Panc1 (cell line): Measurements from ENCODE around the gene RNF149. TPM values are rescaled to one million over a fixed set of nuclear protein-coding genes. Genes with fewer than 3 reads are reported as not detected.

Experiments used
- ATAC-seq: fragments of 200-7000 bp; cut with Tn5 transposase; 2 replicates; pipeline ENCODE4 v1.9.1; 2020; ENCODE audit warnings: mild to moderate bottlenecking, moderate library complexity
- BruUV-seq: library from RNA; stranded (reverse); fragments of 400-500 nt; replicated peaks from 2 replicates; lab custom pipeline; 2021; lab: Mats Ljungman, UMichigan
- CTCF ChIA-PET: fragments of 300-600 bp; sonication (Branson Sonifier 250); formaldehyde crosslinking; loops from one replicate; lab custom pipeline; 2022; ENCODE audit warnings: antibody characterized with exemption; lab: Charles Lee
- POLR2A ChIA-PET: fragments of 300-600 bp; sonication (Branson Sonifier 250); formaldehyde crosslinking; loops from one replicate; lab custom pipeline; 2022; ENCODE audit warnings: antibody characterized with exemption; lab: Charles Lee
- DNase-seq: peaks from one replicate; pipeline ENCODE4 v3.0.0-alpha.2; 2010; ENCODE audit warnings: low read depth, low spot score
- H3K27ac ChIP-seq: 2 replicates; pipeline ENCODE4 v1.5.1; 2011; ENCODE audit warnings: mild to moderate bottlenecking, low read length, inconsistent platforms
- H3K27me3 ChIP-seq: fragments of 200-500 bp; sonication (Bioruptor generic); 2 replicates; pipeline ENCODE4 v1.6.0; 2014; ENCODE audit warnings: low read length, inconsistent platforms; ENCODE audit not compliant: control insufficient read depth, insufficient read depth
- H3K36me3 ChIP-seq: fragments of 200-500 bp; sonication (Bioruptor generic); 2 replicates; pipeline ENCODE4 v1.5.1; 2014; ENCODE audit warnings: inconsistent platforms, mild to moderate bottlenecking, low read length, moderate library complexity; ENCODE audit not compliant: control insufficient read depth, insufficient read depth
- H3K4me1 ChIP-seq: 2 replicates; pipeline ENCODE4 v1.5.1; 2011; ENCODE audit warnings: inconsistent platforms, mild to moderate bottlenecking, low read length, moderate library complexity; ENCODE audit not compliant: control insufficient read depth, insufficient read depth
- H3K4me3 ChIP-seq, 2 experiments: 2 replicates each; pipeline ENCODE4 v1.5.1; 2011 to 2012; ENCODE audit warnings: low read depth in 2 of 2, low read length in 2 of 2, mild to moderate bottlenecking in 2 of 2, inconsistent platforms in 1 of 2, moderate library complexity in 1 of 2
- H3K9me3 ChIP-seq: fragments of 200-500 bp; sonication (Bioruptor generic); 2 replicates; pipeline ENCODE4 v1.5.1; 2014; ENCODE audit warnings: low read depth, mild to moderate bottlenecking, inconsistent platforms, low read length, moderate library complexity; ENCODE audit not compliant: control insufficient read depth, insufficient read depth
- POLR2AphosphoS5 ChIP-seq: IDR thresholded peaks from 2 replicates; pipeline ENCODE4 v1.6.1; 2012; ENCODE audit warnings: mild to moderate bottlenecking, low read depth, low read length, moderate library complexity
- SIN3A ChIP-seq: IDR thresholded peaks from 2 replicates; pipeline ENCODE4 v1.6.1; 2012; ENCODE audit warnings: low read depth, mild to moderate bottlenecking, low read length, moderate library complexity, borderline replicate concordance; ENCODE audit not compliant: insufficient read depth
- TCF7L2 ChIP-seq: IDR thresholded peaks from 2 replicates; pipeline ENCODE4 v1.6.1; 2011; ENCODE audit warnings: mild to moderate bottlenecking, low read depth, low read length, inconsistent platforms
- in situ Hi-C: cut with HindIII; loops from 2 replicates; pipeline ENCODE4 v1.10.0; 2016; ENCODE audit warnings: low sequenced_read_pairs, low pct_unique_long_range_greater_than_20kb
- intact Hi-C: fragments of 100-400 bp; cut with micrococcal nuclease; formaldehyde crosslinking; loops from one replicate; pipeline ENCODE4 v1.10.0; 2022; ENCODE audit not compliant: unreplicated experiment
- total RNA-seq: library from RNA; stranded (reverse); gene quantifications from one replicate; pipeline ENCODE4 v1.2.1, GENCODE V29; 2021; ENCODE audit not compliant: unreplicated experiment
- TF ChIP-seq, protein P1 (sequence below): fragments of 450-650 bp; IDR thresholded peaks from 2 replicates; pipeline ENCODE4 v1.5.1; 2017; ENCODE audit warnings: mild to moderate bottlenecking
- TF ChIP-seq, protein P2 (sequence below), 2 experiments: IDR thresholded peaks; 2 replicates each; pipeline ENCODE4 v1.6.1; 2011 to 2012; ENCODE audit warnings: low read depth in 2 of 2, control low read depth in 1 of 2, low read length in 1 of 2, mild to moderate bottlenecking in 1 of 2, moderate library complexity in 1 of 2; ENCODE audit not compliant: insufficient read depth in 1 of 2

RNF149 gene
- total RNA-seq, 1 experiment from 2014 or later = 29.9 TPM

DNA sequence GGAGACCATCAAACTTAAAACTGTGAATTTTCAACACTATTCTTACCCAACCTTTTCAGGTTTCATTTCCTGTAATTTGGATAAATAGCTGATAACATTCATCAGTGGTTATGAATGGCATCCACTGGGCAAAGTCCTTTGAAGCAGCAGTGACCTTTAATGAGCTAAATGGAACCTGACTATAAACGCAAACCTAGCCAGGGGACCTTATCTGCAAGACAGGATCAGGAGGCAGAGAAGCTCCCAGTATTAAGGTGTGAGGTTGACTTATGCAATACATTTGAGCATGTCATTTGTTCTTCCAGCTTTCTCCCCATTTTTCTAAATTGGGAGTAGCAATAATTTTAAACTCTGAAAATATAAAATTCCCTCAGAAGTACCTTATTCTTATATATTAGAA lies 40.4 kb upstream of the RNF149 start:
- H3K27me3 ChIP-seq = no peaks in the 10 kb centered on the region
- H3K4me1 ChIP-seq = no peaks in the 10 kb centered on the region
- H3K9me3 ChIP-seq = no peaks in the 10 kb centered on the region
- TF ChIP-seq TCF7L2 = no peak
- TF ChIP-seq, protein P1, sequence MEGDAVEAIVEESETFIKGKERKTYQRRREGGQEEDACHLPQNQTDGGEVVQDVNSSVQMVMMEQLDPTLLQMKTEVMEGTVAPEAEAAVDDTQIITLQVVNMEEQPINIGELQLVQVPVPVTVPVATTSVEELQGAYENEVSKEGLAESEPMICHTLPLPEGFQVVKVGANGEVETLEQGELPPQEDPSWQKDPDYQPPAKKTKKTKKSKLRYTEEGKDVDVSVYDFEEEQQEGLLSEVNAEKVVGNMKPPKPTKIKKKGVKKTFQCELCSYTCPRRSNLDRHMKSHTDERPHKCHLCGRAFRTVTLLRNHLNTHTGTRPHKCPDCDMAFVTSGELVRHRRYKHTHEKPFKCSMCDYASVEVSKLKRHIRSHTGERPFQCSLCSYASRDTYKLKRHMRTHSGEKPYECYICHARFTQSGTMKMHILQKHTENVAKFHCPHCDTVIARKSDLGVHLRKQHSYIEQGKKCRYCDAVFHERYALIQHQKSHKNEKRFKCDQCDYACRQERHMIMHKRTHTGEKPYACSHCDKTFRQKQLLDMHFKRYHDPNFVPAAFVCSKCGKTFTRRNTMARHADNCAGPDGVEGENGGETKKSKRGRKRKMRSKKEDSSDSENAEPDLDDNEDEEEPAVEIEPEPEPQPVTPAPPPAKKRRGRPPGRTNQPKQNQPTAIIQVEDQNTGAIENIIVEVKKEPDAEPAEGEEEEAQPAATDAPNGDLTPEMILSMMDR = no peak
- TF ChIP-seq POLR2AphosphoS5 = no peak
- no peak for TF ChIP-seq SIN3A
- TF ChIP-seq, protein P2, sequence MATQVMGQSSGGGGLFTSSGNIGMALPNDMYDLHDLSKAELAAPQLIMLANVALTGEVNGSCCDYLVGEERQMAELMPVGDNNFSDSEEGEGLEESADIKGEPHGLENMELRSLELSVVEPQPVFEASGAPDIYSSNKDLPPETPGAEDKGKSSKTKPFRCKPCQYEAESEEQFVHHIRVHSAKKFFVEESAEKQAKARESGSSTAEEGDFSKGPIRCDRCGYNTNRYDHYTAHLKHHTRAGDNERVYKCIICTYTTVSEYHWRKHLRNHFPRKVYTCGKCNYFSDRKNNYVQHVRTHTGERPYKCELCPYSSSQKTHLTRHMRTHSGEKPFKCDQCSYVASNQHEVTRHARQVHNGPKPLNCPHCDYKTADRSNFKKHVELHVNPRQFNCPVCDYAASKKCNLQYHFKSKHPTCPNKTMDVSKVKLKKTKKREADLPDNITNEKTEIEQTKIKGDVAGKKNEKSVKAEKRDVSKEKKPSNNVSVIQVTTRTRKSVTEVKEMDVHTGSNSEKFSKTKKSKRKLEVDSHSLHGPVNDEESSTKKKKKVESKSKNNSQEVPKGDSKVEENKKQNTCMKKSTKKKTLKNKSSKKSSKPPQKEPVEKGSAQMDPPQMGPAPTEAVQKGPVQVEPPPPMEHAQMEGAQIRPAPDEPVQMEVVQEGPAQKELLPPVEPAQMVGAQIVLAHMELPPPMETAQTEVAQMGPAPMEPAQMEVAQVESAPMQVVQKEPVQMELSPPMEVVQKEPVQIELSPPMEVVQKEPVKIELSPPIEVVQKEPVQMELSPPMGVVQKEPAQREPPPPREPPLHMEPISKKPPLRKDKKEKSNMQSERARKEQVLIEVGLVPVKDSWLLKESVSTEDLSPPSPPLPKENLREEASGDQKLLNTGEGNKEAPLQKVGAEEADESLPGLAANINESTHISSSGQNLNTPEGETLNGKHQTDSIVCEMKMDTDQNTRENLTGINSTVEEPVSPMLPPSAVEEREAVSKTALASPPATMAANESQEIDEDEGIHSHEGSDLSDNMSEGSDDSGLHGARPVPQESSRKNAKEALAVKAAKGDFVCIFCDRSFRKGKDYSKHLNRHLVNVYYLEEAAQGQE (IDR thresholded peaks at IDR 0.05; ENCODE audit: insufficient read depth in 1 of 2, low read depth in 2 of 2, low read length in 1 of 2) = no peak
- BruUV-seq = no TSS peak
- DNase-seq (no peak), ATAC-seq (no peak)
- ChIA-PET POLR2A (interaction anchor here (0.7 kb wide), 1 partner anchor 1097 kb away, joined by 7 read pairs; no protein-coding TSS in a partner anchor), CTCF (interaction anchor here (0.5 kb wide), 1 partner anchor 171 kb away, joined by 6 read pairs; no protein-coding TSS in a partner anchor)
- no peak overlapping the region for H3K4me3 ChIP-seq
- no peaks in the 10 kb centered on the region for H3K36me3 ChIP-seq
- no peak overlapping the region for H3K27ac ChIP-seq
- in situ Hi-C loops = no loop called here
- intact Hi-C loops = loop anchor here (5.0 kb wide), 1 partner anchor 38 kb away; the partner anchor contains the start of gene CREG2

DNA sequence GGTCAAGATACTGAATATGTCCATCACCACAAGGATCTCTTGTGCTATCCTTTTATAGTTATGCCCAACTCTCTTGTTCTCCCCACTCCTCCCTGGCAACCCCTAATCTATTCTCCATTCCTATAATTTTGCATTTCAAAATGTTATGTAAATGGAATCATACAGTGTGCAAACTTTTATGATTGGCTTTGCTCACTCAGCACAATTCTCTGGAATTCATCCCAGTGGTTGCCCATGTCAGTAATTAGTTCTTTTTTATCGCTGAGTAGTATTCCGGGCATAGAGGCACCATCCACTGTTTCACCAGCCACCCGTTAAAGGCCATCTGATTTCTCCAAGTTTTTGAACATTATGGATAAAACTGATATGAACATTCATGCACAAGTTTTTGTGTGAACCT lies 38.4 kb upstream of the RNF149 start:
- in situ Hi-C loops (no loop called here), intact Hi-C loops (loop anchor here (5.0 kb wide), 1 partner anchor 40 kb away; the partner anchor contains the start of gene CREG2)
- ChIA-PET CTCF (no interaction called here), POLR2A (no interaction called here)
- H3K36me3 ChIP-seq = no peaks in the 10 kb centered on the region
- H3K27me3 ChIP-seq = no peaks in the 10 kb centered on the region
- no peaks in the 10 kb centered on the region for H3K9me3 ChIP-seq
- ATAC-seq (no peak), DNase-seq (no peak)
- TF ChIP-seq POLR2AphosphoS5 (no peak), TCF7L2 (no peak), SIN3A (no peak)
- TF ChIP-seq, protein P1 = no peak
- TF ChIP-seq, protein P2 (IDR thresholded peaks at IDR 0.05; ENCODE audit: insufficient read depth in 1 of 2, low read depth in 2 of 2, low read length in 1 of 2) = no peak
- H3K4me3 ChIP-seq = no peak overlapping the region
- H3K4me1 ChIP-seq = no peaks in the 10 kb centered on the region
- no peak overlapping the region for H3K27ac ChIP-seq
- no TSS peak for BruUV-seq
